Endothelial cell of umbilical vein (primary cell): ENCODE measurements around the gene PLD6. TPM values are rescaled to one million over a fixed set of nuclear protein-coding genes. Genes with fewer than 3 reads are reported as not detected.

Experiments used
- BruUV-seq: library from RNA; stranded (reverse); fragments of 400-500 nt; replicated peaks from 2 replicates; lab custom pipeline; 2021; lab: Mats Ljungman, UMichigan
- CTCF ChIA-PET: fragments of 300-600, 350-600 bp; sonication (Branson Sonifier 250); formaldehyde crosslinking; loops from one replicate; lab custom pipeline; 2021; ENCODE audit warnings: antibody characterized with exemption, inconsistent platforms; lab: Charles Lee
- POLR2A ChIA-PET: fragments of 300-600, 350-600 bp; sonication (Branson Sonifier 250); formaldehyde crosslinking; loops from one replicate; lab custom pipeline; 2021; ENCODE audit warnings: antibody characterized with exemption, inconsistent platforms; lab: Charles Lee
- DNase-seq: peaks from one replicate; pipeline ENCODE4 v3.0.0-alpha.2; 2011; ENCODE audit warnings: low read depth, low spot score
- FAIRE-seq: peaks from 2 replicates; lab custom pipeline; 2011; peaks lifted over from hg19 to GRCh38; lab: Jason Lieb, UNC
- H2AFZ ChIP-seq: 2 replicates; pipeline ENCODE4 v1.6.0; 2012; ENCODE audit warnings: low read depth, low read length, control low read depth, inconsistent platforms
- H3K27ac ChIP-seq: 2 replicates; pipeline ENCODE4 v1.5.1; 2011; ENCODE audit warnings: low read depth, mild to moderate bottlenecking, control low read depth, low read length, moderate library complexity; ENCODE audit not compliant: insufficient read depth
- H3K27me3 ChIP-seq, 2 experiments: 2 replicates each; pipeline versions ENCODE4 v1.6.0 to v1.6.1; 2011; ENCODE audit warnings: low read length in 2 of 2, mixed read lengths in 1 of 2; ENCODE audit not compliant: control insufficient read depth in 2 of 2, insufficient read depth in 2 of 2
- H3K36me3 ChIP-seq, 2 experiments: 2 replicates in 1 of 2; 3 replicates in 1 of 2; pipeline ENCODE4 v1.5.1; 2011; ENCODE audit warnings: low read length in 2 of 2, mild to moderate bottlenecking in 1 of 2, moderate library complexity in 1 of 2; ENCODE audit not compliant: control insufficient read depth in 2 of 2, insufficient read depth in 2 of 2; ENCODE audit errors: extremely low read depth in 1 of 2
- H3K4me1 ChIP-seq: 3 replicates; pipeline ENCODE4 v1.5.1; 2011; ENCODE audit warnings: mild to moderate bottlenecking, low read length; ENCODE audit not compliant: control insufficient read depth, insufficient read depth; ENCODE audit errors: extremely low read depth
- H3K4me2 ChIP-seq: 2 replicates; pipeline ENCODE4 v1.6.1; 2011; ENCODE audit warnings: low read length, control low read depth, mixed read lengths; ENCODE audit not compliant: insufficient read depth
- H3K4me3 ChIP-seq, 3 experiments: fragments of 200-600 bp in 1 of 3; sonication (generic), shearing (Covaris generic) in 1 of 3; replicated peaks in 1 of 3; 2 replicates each; pipeline ENCODE4 v1.5.1; 2011 to 2016; ENCODE audit warnings: control low read depth in 3 of 3, low read length in 3 of 3, mild to moderate bottlenecking in 2 of 3, inconsistent platforms in 1 of 3, low read depth in 1 of 3, moderate library complexity in 1 of 3; ENCODE audit not compliant: insufficient read depth in 1 of 3
- H3K79me2 ChIP-seq: 2 replicates; pipeline ENCODE4 v1.6.0; 2012; ENCODE audit warnings: low read length, inconsistent platforms; ENCODE audit not compliant: control insufficient read depth, insufficient read depth
- H3K9ac ChIP-seq: replicated peaks from 2 replicates; pipeline ENCODE3; 2011; ENCODE audit warnings: low read length, control low read depth; ENCODE audit not compliant: insufficient read depth; ENCODE audit errors: extremely low read depth
- H3K9me1 ChIP-seq: replicated peaks from 3 replicates; pipeline ENCODE4 v1.6.0; 2011; ENCODE audit warnings: mild to moderate bottlenecking, low read length; ENCODE audit not compliant: control insufficient read depth, insufficient read depth; ENCODE audit errors: extremely low read depth
- H3K9me3 ChIP-seq: replicated peaks from 2 replicates; pipeline ENCODE4 v1.5.1; 2012; ENCODE audit warnings: low read length, inconsistent platforms; ENCODE audit not compliant: control insufficient read depth, insufficient read depth
- H4K20me1 ChIP-seq: replicated peaks from 2 replicates; pipeline ENCODE3; 2011; ENCODE audit warnings: mild to moderate bottlenecking, low read length; ENCODE audit not compliant: control insufficient read depth, insufficient read depth; ENCODE audit errors: extremely low read depth
- FOS ChIP-seq: IDR thresholded peaks from 2 replicates; pipeline ENCODE4 v1.6.1; 2011; ENCODE audit warnings: mild to moderate bottlenecking, low read length, moderate library complexity, borderline replicate concordance; ENCODE audit not compliant: insufficient read depth
- MYC ChIP-seq: IDR thresholded peaks from one replicate; pipeline ENCODE4 v1.6.1; 2011; ENCODE audit warnings: mild to moderate bottlenecking, low read depth, low read length
- POLR2A ChIP-seq: IDR thresholded peaks from 2 replicates; pipeline ENCODE4 v1.6.1; 2012; ENCODE audit warnings: low read depth, mild to moderate bottlenecking, control low read depth, low read length
- POLR2AphosphoS5 ChIP-seq: IDR thresholded peaks from 2 replicates; pipeline ENCODE4 v1.6.1; 2012; ENCODE audit warnings: low read depth, mild to moderate bottlenecking, control low read depth, low read length, moderate library complexity; ENCODE audit not compliant: insufficient read depth
- dilution Hi-C: fragments of 300-500 bp; cut with MboI; formaldehyde crosslinking; loops from one replicate; pipeline ENCODE4 v1.15.0; 2019; ENCODE audit warnings: low sequenced_read_pairs; ENCODE audit not compliant: extremely low pct_ligation_motif_present
- intact Hi-C: fragments of 100-400 bp; cut with micrococcal nuclease; formaldehyde crosslinking; loops from one replicate; pipeline ENCODE4 v1.10.0; 2022
- polyA plus RNA-seq, 4 experiments: library from polyadenylated mRNA; depleted of rRNA in 3 of 4; stranded (reverse) in 3 of 4; unstranded in 1 of 4; fragments of >200 nt; gene quantifications; 2 replicates each; pipeline versions ENCODE4 v1.2.1 to v1.2.3, GENCODE V29; 2011 to 2012; ENCODE audit warnings: missing spikeins in 1 of 4
- total RNA-seq: library from RNA; stranded (reverse); gene quantifications from 2 replicates; pipeline ENCODE4 v1.2.3, GENCODE V29; 2021
- TF ChIP-seq, protein P1 (sequence below), 2 donors: IDR thresholded peaks; 1 replicate in 1 of 2; 2 replicates in 1 of 2; pipeline ENCODE4 v1.5.1; 2011; ENCODE audit warnings: low read length in 2 of 2, mild to moderate bottlenecking in 2 of 2, moderate library complexity in 2 of 2, control low read depth in 1 of 2, inconsistent platforms in 1 of 2, low read depth in 1 of 2; ENCODE audit not compliant: insufficient read depth in 1 of 2; ENCODE audit errors: extremely low read depth in 1 of 2

Gene PLD6
- total and polyA plus RNA-seq, 2 donors (not counting 3 experiments of a cell fraction or from before 2014, with no cell fraction given) = 2.9 to 4.4 TPM

DNA sequence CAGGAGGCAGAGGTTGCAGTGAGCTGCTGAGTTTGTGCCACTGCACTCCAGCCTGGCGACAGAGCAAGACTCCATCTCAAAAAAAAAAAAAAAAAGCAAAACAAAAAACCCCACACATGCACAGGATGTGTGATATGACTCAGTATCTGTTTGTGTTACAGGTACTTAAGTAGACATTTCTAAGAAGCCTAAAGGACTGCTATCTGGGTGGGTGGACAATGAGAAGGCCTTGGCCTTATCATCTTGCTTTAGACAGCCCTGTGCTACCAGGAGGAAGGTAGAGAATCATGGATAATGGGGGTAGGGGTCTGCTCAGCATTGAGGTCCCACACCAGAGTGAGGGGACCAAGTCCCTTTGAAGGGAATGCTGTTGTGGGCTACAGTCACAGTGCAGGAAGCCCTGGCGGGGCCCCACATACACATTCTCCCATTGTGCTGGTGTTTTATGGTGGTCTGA, 26.7 kb downstream of the PLD6 start:
- H2AFZ ChIP-seq = no peak overlapping the region
- peaks cover 8% of the 10 kb centered on the region for H3K4me1 ChIP-seq
- no peak overlapping the region for H3K9ac ChIP-seq
- no peak for DNase-seq
- no peaks in the 10 kb centered on the region for H3K79me2 ChIP-seq
- BruUV-seq = no TSS peak
- H3K36me3 ChIP-seq = peaks cover 17 to 52% of the 10 kb centered on the region in 2 experiments
- no peaks in the 10 kb centered on the region for H3K9me1 ChIP-seq
- peak; percentile 31 for TF ChIP-seq FOS
- TF ChIP-seq MYC = no peak
- no peak for TF ChIP-seq POLR2A
- TF ChIP-seq POLR2AphosphoS5 = no peak
- H3K27ac ChIP-seq = no peak overlapping the region
- dilution Hi-C loops (no loop called here), intact Hi-C loops (no loop called here)
- no peaks in the 10 kb centered on the region for H3K9me3 ChIP-seq
- H3K4me3 ChIP-seq = no peak overlapping the region
- no peak overlapping the region for H3K4me2 ChIP-seq
- no peaks in the 10 kb centered on the region for H4K20me1 ChIP-seq
- H3K27me3 ChIP-seq = no peaks in the 10 kb centered on the region
- FAIRE-seq = peak; percentile 48
- CTCF ChIA-PET = no interaction called here
- POLR2A ChIA-PET = no interaction called here

DNA sequence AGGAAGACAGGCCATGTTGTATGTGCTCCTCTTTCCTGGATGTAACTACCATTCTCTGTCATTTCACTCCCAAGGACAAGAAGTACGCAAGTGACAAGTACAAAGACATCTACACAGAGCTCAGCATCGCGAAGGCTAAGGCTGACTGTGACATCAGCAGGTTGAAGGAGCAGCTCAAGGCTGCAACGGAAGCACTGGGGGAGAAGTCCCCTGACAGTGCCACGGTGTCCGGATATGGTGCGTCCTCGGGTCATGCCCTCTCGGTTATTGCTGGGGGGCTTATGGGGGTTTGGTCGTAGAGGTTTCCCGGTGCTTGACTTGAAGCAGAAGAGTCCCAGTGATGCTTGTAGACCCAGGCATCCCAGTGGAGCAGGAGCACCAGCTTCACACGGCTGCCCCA, 29.0 kb downstream of the PLD6 start:
- Histone ChIP-seq H3K4me1 (peaks cover 8% of the 10 kb centered on the region), H3K36me3 (peaks cover 18 to 58% of the 10 kb centered on the region in 2 experiments), H3K9me1 (no peaks in the 10 kb centered on the region), H3K4me2 (no peak overlapping the region), H4K20me1 (no peaks in the 10 kb centered on the region), H2AFZ (no peak overlapping the region), H3K9ac (no peak overlapping the region), H3K79me2 (no peaks in the 10 kb centered on the region), H3K9me3 (no peaks in the 10 kb centered on the region), H3K27ac (no peak overlapping the region), H3K27me3 (no peaks in the 10 kb centered on the region), H3K4me3 (no peak overlapping the region)
- ChIA-PET CTCF (interaction anchor here (0.8 to 1.6 kb wide), 3 partner anchors 10 to 36 kb away, joined by 3 to 13 read pairs (median 3); no protein-coding TSS in a partner anchor), POLR2A (interaction anchor here (0.7 kb wide), 1 partner anchor 25 kb away, joined by 6 read pairs; no protein-coding TSS in a partner anchor)
- no peak for FAIRE-seq
- dilution Hi-C loops (no loop called here), intact Hi-C loops (no loop called here)
- no TSS peak for BruUV-seq
- DNase-seq = no peak
- TF ChIP-seq, protein P1, sequence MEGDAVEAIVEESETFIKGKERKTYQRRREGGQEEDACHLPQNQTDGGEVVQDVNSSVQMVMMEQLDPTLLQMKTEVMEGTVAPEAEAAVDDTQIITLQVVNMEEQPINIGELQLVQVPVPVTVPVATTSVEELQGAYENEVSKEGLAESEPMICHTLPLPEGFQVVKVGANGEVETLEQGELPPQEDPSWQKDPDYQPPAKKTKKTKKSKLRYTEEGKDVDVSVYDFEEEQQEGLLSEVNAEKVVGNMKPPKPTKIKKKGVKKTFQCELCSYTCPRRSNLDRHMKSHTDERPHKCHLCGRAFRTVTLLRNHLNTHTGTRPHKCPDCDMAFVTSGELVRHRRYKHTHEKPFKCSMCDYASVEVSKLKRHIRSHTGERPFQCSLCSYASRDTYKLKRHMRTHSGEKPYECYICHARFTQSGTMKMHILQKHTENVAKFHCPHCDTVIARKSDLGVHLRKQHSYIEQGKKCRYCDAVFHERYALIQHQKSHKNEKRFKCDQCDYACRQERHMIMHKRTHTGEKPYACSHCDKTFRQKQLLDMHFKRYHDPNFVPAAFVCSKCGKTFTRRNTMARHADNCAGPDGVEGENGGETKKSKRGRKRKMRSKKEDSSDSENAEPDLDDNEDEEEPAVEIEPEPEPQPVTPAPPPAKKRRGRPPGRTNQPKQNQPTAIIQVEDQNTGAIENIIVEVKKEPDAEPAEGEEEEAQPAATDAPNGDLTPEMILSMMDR (IDR thresholded peaks at IDR 0.05; ENCODE audit: extremely low read depth in 1 of 2, insufficient read depth in 1 of 2, low read depth in 1 of 2, low read length in 2 of 2) = no peak
